ENCODE data around the gene RNF123.

The RNF123 gene

GRCh38 chr3:49665822-49666519 lies 23.4 kb upstream of the RNF123 start:
- intact Hi-C loops (cut with DNase I; ENCODE audit: low total_unique reads): no loop called here
- TF ChIP-seq, protein P1, sequence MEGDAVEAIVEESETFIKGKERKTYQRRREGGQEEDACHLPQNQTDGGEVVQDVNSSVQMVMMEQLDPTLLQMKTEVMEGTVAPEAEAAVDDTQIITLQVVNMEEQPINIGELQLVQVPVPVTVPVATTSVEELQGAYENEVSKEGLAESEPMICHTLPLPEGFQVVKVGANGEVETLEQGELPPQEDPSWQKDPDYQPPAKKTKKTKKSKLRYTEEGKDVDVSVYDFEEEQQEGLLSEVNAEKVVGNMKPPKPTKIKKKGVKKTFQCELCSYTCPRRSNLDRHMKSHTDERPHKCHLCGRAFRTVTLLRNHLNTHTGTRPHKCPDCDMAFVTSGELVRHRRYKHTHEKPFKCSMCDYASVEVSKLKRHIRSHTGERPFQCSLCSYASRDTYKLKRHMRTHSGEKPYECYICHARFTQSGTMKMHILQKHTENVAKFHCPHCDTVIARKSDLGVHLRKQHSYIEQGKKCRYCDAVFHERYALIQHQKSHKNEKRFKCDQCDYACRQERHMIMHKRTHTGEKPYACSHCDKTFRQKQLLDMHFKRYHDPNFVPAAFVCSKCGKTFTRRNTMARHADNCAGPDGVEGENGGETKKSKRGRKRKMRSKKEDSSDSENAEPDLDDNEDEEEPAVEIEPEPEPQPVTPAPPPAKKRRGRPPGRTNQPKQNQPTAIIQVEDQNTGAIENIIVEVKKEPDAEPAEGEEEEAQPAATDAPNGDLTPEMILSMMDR (IDR thresholded peaks at IDR 0.05): no peak
- DNase-seq: no peak
- Histone ChIP-seq H3K36me3 (no peaks in the 10 kb centered on the region), H3K4me3 (no peak overlapping the region), H3K9me3 (no peaks in the 10 kb centered on the region), H3K4me1 (no peaks in the 10 kb centered on the region), H3K27ac (no peak overlapping the region), H3K27me3 (peaks cover 0 to 16% of the 10 kb centered on the region in 2 donors)

DNA sequence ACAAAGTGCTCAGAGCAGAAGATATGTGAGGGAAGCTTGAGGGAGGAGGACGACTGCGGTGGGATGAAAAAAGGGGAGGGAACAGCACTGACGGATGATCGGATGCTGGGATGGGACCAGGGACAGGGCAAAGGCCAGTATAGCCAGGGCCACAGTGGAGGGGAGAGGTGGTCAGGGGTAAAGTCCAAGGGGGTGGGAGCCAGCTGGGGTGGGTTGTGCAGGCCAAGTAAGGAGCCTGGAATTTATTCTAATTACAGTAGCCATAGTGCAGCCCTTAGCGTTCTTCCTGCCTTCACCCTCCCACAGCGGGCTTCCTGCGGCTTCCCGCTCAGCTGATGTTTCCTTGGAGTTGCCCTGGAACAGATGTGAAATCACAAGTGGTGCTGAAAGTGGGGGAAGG lies 22.8 kb upstream of the RNF123 start:
- Histone ChIP-seq H3K36me3 (no peaks in the 10 kb centered on the region), H3K4me1 (no peaks in the 10 kb centered on the region), H3K27me3 (peaks cover 0 to 16% of the 10 kb centered on the region in 2 donors), H3K27ac (no peak overlapping the region), H3K9me3 (no peaks in the 10 kb centered on the region), H3K4me3 (no peak overlapping the region)
- TF ChIP-seq, protein P1 (IDR thresholded peaks at IDR 0.05): no peak
- no peak for DNase-seq
- intact Hi-C loops (cut with DNase I; ENCODE audit: low total_unique reads): no loop called here

GRCh38 chr3:49667701-49668413 lies 21.5 kb upstream of the RNF123 start:
- Histone ChIP-seq H3K27me3 (peaks cover 0 to 13% of the 10 kb centered on the region in 2 donors), H3K4me1 (no peaks in the 10 kb centered on the region), H3K4me3 (no peak overlapping the region), H3K36me3 (no peaks in the 10 kb centered on the region), H3K9me3 (no peaks in the 10 kb centered on the region), H3K27ac (no peak overlapping the region)
- intact Hi-C loops (cut with DNase I; ENCODE audit: low total_unique reads): no loop called here
- no peak for DNase-seq
- TF ChIP-seq, protein P1 (IDR thresholded peaks at IDR 0.05): no peak

- no peak for DNase-seq
- Histone ChIP-seq H3K4me3 (no peak overlapping the region), H3K27ac (no peak overlapping the region), H3K36me3 (no peaks in the 10 kb centered on the region), H3K9me3 (no peaks in the 10 kb centered on the region), H3K27me3 (peaks cover 0 to 8% of the 10 kb centered on the region in 2 donors), H3K4me1 (peaks cover 0 to 4% (median 3%) of the 10 kb centered on the region in 4 donors)
- TF ChIP-seq, protein P1 (IDR thresholded peaks at IDR 0.05): no peak
- intact Hi-C loops (cut with DNase I; ENCODE audit: low total_unique reads): no loop called here
Measured at GRCh38 chr3:49668414-49668797, 21.0 kb upstream of the RNF123 start.

DNA sequence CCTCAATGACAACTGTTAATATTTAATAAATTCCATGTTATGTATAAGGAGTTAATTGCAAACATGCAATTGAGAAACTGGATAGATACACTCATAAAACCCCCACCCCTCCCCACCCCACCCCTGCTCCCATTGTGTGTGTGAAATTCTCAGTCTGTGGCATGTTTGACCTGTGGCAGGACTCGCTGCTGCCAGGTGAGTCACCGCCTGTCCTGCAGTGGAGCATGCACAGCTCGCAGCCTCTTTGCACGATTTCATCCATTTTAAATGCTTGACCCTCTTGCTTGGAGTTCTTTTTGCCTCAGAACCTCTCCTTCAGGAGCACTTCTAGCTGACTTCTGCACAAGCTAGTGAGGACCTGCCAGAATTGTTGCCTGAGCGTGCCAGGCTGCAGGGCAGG lies 20.5 kb upstream of the RNF123 start:
- Histone ChIP-seq H3K27ac (no peak overlapping the region), H3K4me3 (no peak overlapping the region), H3K27me3 (peaks cover 0 to 7% of the 10 kb centered on the region in 2 donors), H3K4me1 (peaks cover 0 to 7% (median 5%) of the 10 kb centered on the region in 4 donors), H3K36me3 (no peaks in the 10 kb centered on the region), H3K9me3 (no peaks in the 10 kb centered on the region)
- TF ChIP-seq, protein P1 (IDR thresholded peaks at IDR 0.05): no peak
- no peak for DNase-seq
- intact Hi-C loops (cut with DNase I; ENCODE audit: low total_unique reads): no loop called here
